ENCODE data around the gene IMPA2.

GRCh38 chr18:12038082-12038638 is 56.9 kb downstream of the IMPA2 start:
- TF ChIP-seq CTCF (IDR thresholded peaks at IDR 0.05; ENCODE audit: insufficient read depth, low read length, poor library complexity, severe bottlenecking) (no peak), EZH2phosphoT487 (conservative IDR thresholded peaks at IDR 0.05; ENCODE audit: low read length) (no peak)

All from SU-DHL-6 (cell line).